Smooth muscle cell (in vitro differentiated cells): Measurements from ENCODE around the gene AGR2. TPM values are rescaled to one million over a fixed set of nuclear protein-coding genes. Genes with fewer than 3 reads are reported as not detected.

ENCODE experiments used
- polyA plus RNA-seq: library from polyadenylated mRNA; unstranded; fragments of >200 nt; fragmentation: Nextera tagmentation; extraction: Ambion mirVana; gene quantifications from 2 replicates; pipeline ENCODE4 v1.2.1, GENCODE V29; 2016
- total RNA-seq: library from RNA; depleted of rRNA; stranded (reverse); fragments of >200 nt; gene quantifications from 2 replicates; pipeline ENCODE4 v1.2.3, GENCODE V29; 2014

AGR2 gene
- total and polyA plus RNA-seq, 2 experiments from 2014 or later, result 1.2 to 10.6 TPM

Other genes starting within 250 kb of the AGR2 start
- 28.0 and 36.5 TPM in 2 replicates for gene ANKMY2, start 159.2 kb downstream of the AGR2 start, total RNA-seq
- gene ANKMY2, start 159.2 kb downstream of the AGR2 start, polyA plus RNA-seq, result 24.0 and 25.5 TPM in 2 replicates
- 77.9 and 83.7 TPM in 2 replicates for gene BZW2, start 158.8 kb downstream of the AGR2 start, total RNA-seq
- gene BZW2, start 158.8 kb downstream of the AGR2 start, polyA plus RNA-seq, result 56.1 and 70.4 TPM in 2 replicates
- gene TSPAN13, start 51.2 kb downstream of the AGR2 start, total RNA-seq, result 128 and 142 TPM in 2 replicates
- gene TSPAN13, start 51.2 kb downstream of the AGR2 start, polyA plus RNA-seq, result 103 and 116 TPM in 2 replicates
- not detected in 2 replicates for gene AGR3, start 77.0 kb upstream of the AGR2 start, total RNA-seq
- gene AGR3, start 77.0 kb upstream of the AGR2 start, polyA plus RNA-seq, result not detected in 2 replicates